Measurements from ENCODE around the gene JAK3.
"Not testable (repeated sequence)": the region's sequence is repeated elsewhere in the genome, so short reads cannot be mapped to it uniquely, and the experiment has no call there.

The JAK3 gene

GRCh38 chr19:17790059-17790780, 57.6 kb downstream of the JAK3 start:
- H3K36me3 ChIP-seq (ENCODE audit: control insufficient read depth, insufficient read depth, low read length) = no peaks in the 10 kb centered on the region
- H3K4me1 ChIP-seq (ENCODE audit: control insufficient read depth, insufficient read depth, low read length) = peaks cover 35% of the 10 kb centered on the region
- H3K9ac ChIP-seq (ENCODE audit: low read length) = no peak overlapping the region
- peaks cover 6% of the 10 kb centered on the region for H3K27me3 ChIP-seq (ENCODE audit: control insufficient read depth, insufficient read depth, low read length)
- H3K9me3 ChIP-seq (ENCODE audit: control insufficient read depth, low read length) = no peaks in the 10 kb centered on the region
- no peak overlapping the region for H3K4me3 ChIP-seq (ENCODE audit: low read length)

- no peaks in the 10 kb centered on the region for H3K27me3 ChIP-seq (ENCODE audit: control insufficient read depth, insufficient read depth, low read length)
- H3K4me1 ChIP-seq (ENCODE audit: control insufficient read depth, insufficient read depth, low read length) = peaks cover 29% of the 10 kb centered on the region
- H3K4me3 ChIP-seq (ENCODE audit: low read length) = no peak overlapping the region
Measured at GRCh38 chr19:17788632-17789031, 59.1 kb downstream of the JAK3 start.

GRCh38 chr19:17787274-17787913, 60.4 kb downstream of the JAK3 start:
- Histone ChIP-seq H3K27me3 (ENCODE audit: control insufficient read depth, insufficient read depth, low read length) (no peaks in the 10 kb centered on the region), H3K9me3 (ENCODE audit: control insufficient read depth, low read length) (no peaks in the 10 kb centered on the region), H3K4me1 (ENCODE audit: control insufficient read depth, insufficient read depth, low read length) (peaks cover 27% of the 10 kb centered on the region), H3K4me3 (ENCODE audit: low read length) (no peak overlapping the region), H3K36me3 (ENCODE audit: control insufficient read depth, insufficient read depth, low read length) (no peaks in the 10 kb centered on the region), H3K9ac (ENCODE audit: low read length) (no peak overlapping the region)

More at GRCh38 chr19:17788632-17789031, 59.1 kb downstream of the JAK3 start:
- no peaks in the 10 kb centered on the region for H3K9me3 ChIP-seq (ENCODE audit: control insufficient read depth, low read length)
- no peaks in the 10 kb centered on the region for H3K36me3 ChIP-seq (ENCODE audit: control insufficient read depth, insufficient read depth, low read length)
- H3K9ac ChIP-seq (ENCODE audit: low read length) = no peak overlapping the region

- Histone ChIP-seq H3K27me3 (ENCODE audit: control insufficient read depth, insufficient read depth, low read length) (no peaks in the 10 kb centered on the region), H3K9ac (ENCODE audit: low read length) (no peak overlapping the region), H3K9me3 (ENCODE audit: control insufficient read depth, low read length) (no peaks in the 10 kb centered on the region), H3K36me3 (ENCODE audit: control insufficient read depth, insufficient read depth, low read length) (no peaks in the 10 kb centered on the region), H3K4me1 (ENCODE audit: control insufficient read depth, insufficient read depth, low read length) (peaks cover 6% of the 10 kb centered on the region), H3K4me3 (ENCODE audit: low read length) (no peak overlapping the region)
Measured at GRCh38 chr19:17784201-17785008, 63.4 kb downstream of the JAK3 start.

GRCh38 chr19:17783721-17784120, 64.1 kb downstream of the JAK3 start:
- H3K9me3 ChIP-seq (ENCODE audit: control insufficient read depth, low read length); H3K9ac ChIP-seq (ENCODE audit: low read length); H3K4me3 ChIP-seq (ENCODE audit: low read length); H3K36me3 ChIP-seq (ENCODE audit: control insufficient read depth, insufficient read depth, low read length); H3K27me3 ChIP-seq (ENCODE audit: control insufficient read depth, insufficient read depth, low read length): not testable (repeated sequence)
- H3K4me1 ChIP-seq (ENCODE audit: control insufficient read depth, insufficient read depth, low read length) = peaks cover 12% of the 10 kb centered on the region

- Histone ChIP-seq H3K9me3 (ENCODE audit: control insufficient read depth, low read length) (no peaks in the 10 kb centered on the region), H3K4me3 (ENCODE audit: low read length) (no peak overlapping the region), H3K4me1 (ENCODE audit: control insufficient read depth, insufficient read depth, low read length) (peaks cover 20% of the 10 kb centered on the region), H3K27me3 (ENCODE audit: control insufficient read depth, insufficient read depth, low read length) (no peaks in the 10 kb centered on the region), H3K36me3 (ENCODE audit: control insufficient read depth, insufficient read depth, low read length) (no peaks in the 10 kb centered on the region), H3K9ac (ENCODE audit: low read length) (no peak overlapping the region)
Measured at GRCh38 chr19:17780781-17781180, 67.0 kb downstream of the JAK3 start.

GRCh38 chr19:17778968-17779929, 68.5 kb downstream of the JAK3 start:
- no peaks in the 10 kb centered on the region for H3K36me3 ChIP-seq (ENCODE audit: control insufficient read depth, insufficient read depth, low read length)
- H3K9ac ChIP-seq (ENCODE audit: low read length) = no peak overlapping the region
- H3K4me3 ChIP-seq (ENCODE audit: low read length) = no peak overlapping the region
- no peaks in the 10 kb centered on the region for H3K9me3 ChIP-seq (ENCODE audit: control insufficient read depth, low read length)
- peaks cover 19% of the 10 kb centered on the region for H3K4me1 ChIP-seq (ENCODE audit: control insufficient read depth, insufficient read depth, low read length)
- no peaks in the 10 kb centered on the region for H3K27me3 ChIP-seq (ENCODE audit: control insufficient read depth, insufficient read depth, low read length)

GRCh38 chr19:17778251-17778967, 69.4 kb downstream of the JAK3 start:
- H3K4me3 ChIP-seq (ENCODE audit: low read length) = no peak overlapping the region
- H3K9me3 ChIP-seq (ENCODE audit: control insufficient read depth, low read length) = no peaks in the 10 kb centered on the region
- H3K4me1 ChIP-seq (ENCODE audit: control insufficient read depth, insufficient read depth, low read length) = peaks cover 15% of the 10 kb centered on the region
- H3K9ac ChIP-seq (ENCODE audit: low read length) = no peak overlapping the region
- H3K27me3 ChIP-seq (ENCODE audit: control insufficient read depth, insufficient read depth, low read length) = no peaks in the 10 kb centered on the region
- no peaks in the 10 kb centered on the region for H3K36me3 ChIP-seq (ENCODE audit: control insufficient read depth, insufficient read depth, low read length)

GRCh38 chr19:17777840-17778239, 69.9 kb downstream of the JAK3 start:
- not testable (repeated sequence) for H3K27me3 ChIP-seq (ENCODE audit: control insufficient read depth, insufficient read depth, low read length); H3K36me3 ChIP-seq (ENCODE audit: control insufficient read depth, insufficient read depth, low read length)

GRCh38 chr19:17775991-17776803, 71.6 kb downstream of the JAK3 start:
- Histone ChIP-seq H3K4me1 (ENCODE audit: control insufficient read depth, insufficient read depth, low read length) (peaks cover 15% of the 10 kb centered on the region), H3K9me3 (ENCODE audit: control insufficient read depth, low read length) (no peaks in the 10 kb centered on the region), H3K9ac (ENCODE audit: low read length) (no peak overlapping the region), H3K4me3 (ENCODE audit: low read length) (no peak overlapping the region), H3K36me3 (ENCODE audit: control insufficient read depth, insufficient read depth, low read length) (no peaks in the 10 kb centered on the region), H3K27me3 (ENCODE audit: control insufficient read depth, insufficient read depth, low read length) (no peaks in the 10 kb centered on the region)

More at GRCh38 chr19:17777840-17778239, 69.9 kb downstream of the JAK3 start:
- H3K9ac ChIP-seq (ENCODE audit: low read length); H3K9me3 ChIP-seq (ENCODE audit: control insufficient read depth, low read length); H3K4me3 ChIP-seq (ENCODE audit: low read length): not testable (repeated sequence)
- H3K4me1 ChIP-seq (ENCODE audit: control insufficient read depth, insufficient read depth, low read length) = peaks cover 15% of the 10 kb centered on the region
